Lung (tissue), 12 donors: ENCODE measurements around the gene GSAP. TPM values are rescaled to one million over a fixed set of nuclear protein-coding genes. Genes with fewer than 3 reads are reported as not detected.

Source experiments
- ATAC-seq: fragments of 200-7000 bp; cut with Tn5 transposase; one replicate; pipeline ENCODE4 v1.9.1; 2020; ENCODE audit warnings: moderate number of reproducible peaks; ENCODE audit not compliant: insufficient read depth, low FRiP score
- DNase-seq, 3 donors: peaks; one replicate each; pipeline ENCODE4 v3.0.0-alpha.2; 2013 to 2017
- H3K27ac ChIP-seq, 2 donors: one replicate each; pipeline ENCODE4 v1.5.1; 2013; ENCODE audit warnings: mild to moderate bottlenecking in 2 of 2, moderate library complexity in 2 of 2, control low read depth in 1 of 2, inconsistent platforms in 1 of 2, low read depth in 1 of 2, low read length in 1 of 2
- H3K27me3 ChIP-seq, 3 donors: one replicate each; pipeline ENCODE4 v1.5.1; 2013; ENCODE audit warnings: low read length in 2 of 3; ENCODE audit not compliant: control insufficient read depth in 3 of 3, insufficient read depth in 3 of 3
- H3K36me3 ChIP-seq, 4 donors: one replicate each; pipeline ENCODE4 v1.5.1; 2013; ENCODE audit warnings: low read length in 4 of 4, mild to moderate bottlenecking in 1 of 4, moderate library complexity in 1 of 4; ENCODE audit not compliant: control insufficient read depth in 4 of 4, insufficient read depth in 4 of 4
- H3K4me1 ChIP-seq, 5 donors: one replicate each; pipeline ENCODE4 v1.5.1; 2013; ENCODE audit warnings: low read length in 5 of 5, mild to moderate bottlenecking in 2 of 5, moderate library complexity in 1 of 5; ENCODE audit not compliant: control insufficient read depth in 5 of 5, insufficient read depth in 5 of 5
- H3K4me3 ChIP-seq: one replicate; pipeline ENCODE4 v1.5.1; 2013; ENCODE audit warnings: mild to moderate bottlenecking, control low read depth, moderate library complexity
- H3K9ac ChIP-seq, 2 donors: one replicate each; pipeline ENCODE4 v1.5.1; 2013; ENCODE audit warnings: low read length in 2 of 2, control low read depth in 1 of 2; ENCODE audit not compliant: insufficient read depth in 1 of 2
- H3K9me3 ChIP-seq, 4 donors: one replicate each; pipeline ENCODE4 v1.5.1; 2013; ENCODE audit warnings: low read length in 3 of 4, mild to moderate bottlenecking in 1 of 4, moderate library complexity in 1 of 4; ENCODE audit not compliant: control insufficient read depth in 4 of 4, insufficient read depth in 3 of 4
- WGBS, 2 donors: extraction: QIAGEN DNeasy Blood & Tissue Kit; methylation state at CpG; one replicate each; pipeline ENCODE4 v1.1.7; 2013; 5-methylcytosine and 5-hydroxymethylcytosine counted together
- polyA plus RNA-seq, 2 donors: library from polyadenylated mRNA; stranded (reverse); fragments of 200-250 nt; gene quantifications; one replicate each; pipeline ENCODE4 v1.2.1, GENCODE V29; 2013
- total RNA-seq, 2 donors: library from RNA; depleted of rRNA in 1 of 2; stranded (reverse); fragments of >200 nt in 1 of 2; gene quantifications; one replicate each; pipeline ENCODE4 v1.2.1, GENCODE V29; 2014 to 2021
- TF ChIP-seq, protein P1 (sequence below): IDR thresholded peaks from 2 replicates; pipeline ENCODE4 v1.5.1; 2012; ENCODE audit warnings: mild to moderate bottlenecking; ENCODE audit errors: control extremely low read depth, extremely low read depth
- donor health status: control.
- donor health status: control.
- donor health status: Bipolar disorder and iron deficiency.
- donor health status: healthy.
- donor health status: DM: yes; HTN: yes; CAD: no.

Gene GSAP
- total and polyA plus RNA-seq, 4 donors = 26.4 to 99.3 (median 57.4) TPM

DNA sequence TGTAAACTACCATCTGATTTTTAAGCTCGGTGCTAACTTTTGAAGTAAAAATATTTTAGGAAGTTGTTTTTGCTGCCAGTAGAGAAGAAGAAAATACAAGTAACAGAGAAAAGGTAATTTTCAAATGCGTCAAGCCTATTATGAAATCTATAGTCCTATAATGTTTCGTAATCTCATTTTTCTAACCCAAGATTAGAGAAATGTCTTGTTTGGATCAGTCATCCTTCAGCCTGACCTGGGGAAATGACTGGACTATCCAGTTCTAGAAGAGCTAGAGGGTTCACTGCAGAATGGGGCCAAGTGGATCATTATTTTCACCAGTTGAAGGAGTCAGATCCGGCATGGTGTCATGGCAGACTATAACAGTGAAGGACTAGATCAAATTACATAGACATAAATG lies 153.8 kb downstream of the GSAP start:
- Histone ChIP-seq H3K4me1 (no peaks in the 10 kb centered on the region), H3K27me3 (no peaks in the 10 kb centered on the region), H3K27ac (no peak overlapping the region), H3K9ac (no peak overlapping the region), H3K9me3 (no peaks in the 10 kb centered on the region), H3K36me3 (no peaks in the 10 kb centered on the region), H3K4me3 (no peak overlapping the region)
- TF ChIP-seq, protein P1, sequence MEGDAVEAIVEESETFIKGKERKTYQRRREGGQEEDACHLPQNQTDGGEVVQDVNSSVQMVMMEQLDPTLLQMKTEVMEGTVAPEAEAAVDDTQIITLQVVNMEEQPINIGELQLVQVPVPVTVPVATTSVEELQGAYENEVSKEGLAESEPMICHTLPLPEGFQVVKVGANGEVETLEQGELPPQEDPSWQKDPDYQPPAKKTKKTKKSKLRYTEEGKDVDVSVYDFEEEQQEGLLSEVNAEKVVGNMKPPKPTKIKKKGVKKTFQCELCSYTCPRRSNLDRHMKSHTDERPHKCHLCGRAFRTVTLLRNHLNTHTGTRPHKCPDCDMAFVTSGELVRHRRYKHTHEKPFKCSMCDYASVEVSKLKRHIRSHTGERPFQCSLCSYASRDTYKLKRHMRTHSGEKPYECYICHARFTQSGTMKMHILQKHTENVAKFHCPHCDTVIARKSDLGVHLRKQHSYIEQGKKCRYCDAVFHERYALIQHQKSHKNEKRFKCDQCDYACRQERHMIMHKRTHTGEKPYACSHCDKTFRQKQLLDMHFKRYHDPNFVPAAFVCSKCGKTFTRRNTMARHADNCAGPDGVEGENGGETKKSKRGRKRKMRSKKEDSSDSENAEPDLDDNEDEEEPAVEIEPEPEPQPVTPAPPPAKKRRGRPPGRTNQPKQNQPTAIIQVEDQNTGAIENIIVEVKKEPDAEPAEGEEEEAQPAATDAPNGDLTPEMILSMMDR = no peak
- no peak for DNase-seq
- ATAC-seq = no peak
- WGBS, 2 donors = 79 to 86% methylated on average over 4 of the region's 4 CpGs

Other genes with a start within 250 kb of the GSAP start
- 10 to 100 TPM; 16.8 to 21.6 TPM for gene FGL2, start 216.5 kb downstream of the GSAP start, total RNA-seq
- 10 to 100 TPM in 1 of 2 donors, 1 to 10 TPM in 1; 3.3 to 18.4 TPM for gene FGL2, start 216.5 kb downstream of the GSAP start, polyA plus RNA-seq
- 100 to 1,000 TPM in 1 of 2 donors, 10 to 100 TPM in 1; 94.3 to 338 TPM for gene PTPN12, start 120.9 kb upstream of the GSAP start, total RNA-seq
- gene PTPN12, start 120.9 kb upstream of the GSAP start, polyA plus RNA-seq = 10 to 100 TPM; 75.9 to 77.2 TPM